HG03378 (cell line): ENCODE measurements around the gene NPHP4.
"Not testable (repeated sequence)": the region's sequence is repeated elsewhere in the genome, so short reads cannot be mapped to it uniquely, and the experiment has no call there.

Experiments used
- ATAC-seq: cut with Tn5 transposase; IDR thresholded peaks from one replicate; pipeline ENCODE4 v1.9.1; 2021; ENCODE audit warnings: mild to moderate bottlenecking, moderate library complexity; ENCODE audit not compliant: unreplicated experiment

Gene NPHP4

GRCh38 chr1:5936621-5937372, 55.4 kb downstream of the NPHP4 start:
- no peak for ATAC-seq

GRCh38 chr1:5936126-5936525, 56.1 kb downstream of the NPHP4 start:
- no peak for ATAC-seq

GRCh38 chr1:5935026-5935425, 57.2 kb downstream of the NPHP4 start:
- ATAC-seq = no peak

DNA sequence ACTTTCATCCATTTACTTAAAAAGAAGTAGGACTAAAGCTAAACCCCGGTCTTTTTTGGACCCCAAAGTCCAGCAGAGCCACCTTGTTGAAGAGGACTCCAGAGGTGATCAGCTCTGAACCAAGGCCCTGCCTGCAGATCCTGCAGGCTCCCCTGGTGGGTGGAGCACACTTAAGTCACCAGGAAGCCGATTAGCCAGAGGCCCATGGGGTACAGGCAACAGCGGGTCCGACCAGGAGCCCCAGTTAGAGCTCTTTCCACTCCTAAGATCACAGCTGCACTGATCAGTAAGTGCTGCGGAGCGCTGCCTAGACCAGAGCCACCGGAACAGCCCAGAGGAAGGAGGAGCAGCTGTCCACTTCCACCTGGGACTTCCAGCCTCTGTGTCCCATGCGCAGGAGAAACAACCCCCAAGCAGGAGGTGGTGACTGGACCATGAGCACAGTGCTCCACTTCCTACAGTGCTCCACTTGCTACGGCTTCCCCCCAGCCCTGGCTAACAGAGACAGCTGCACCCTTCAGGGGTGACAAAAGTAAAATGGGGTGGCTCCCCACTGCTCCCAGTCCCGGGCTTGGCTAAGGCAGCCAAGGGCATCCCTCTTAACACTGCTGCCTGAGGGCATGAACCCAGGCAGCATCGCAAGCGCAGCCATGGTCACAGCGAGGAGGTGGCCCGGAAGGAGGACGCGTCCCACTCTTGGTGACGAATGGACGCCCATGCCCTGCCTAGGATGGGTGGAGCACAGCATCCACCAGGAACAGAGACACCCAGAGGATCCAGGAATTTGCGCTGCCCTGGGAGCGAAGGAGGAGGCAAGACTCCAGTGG, 58.0 kb downstream of the NPHP4 start:
- no peak for ATAC-seq

GRCh38 chr1:5933676-5934057, 58.6 kb downstream of the NPHP4 start:
- no peak for ATAC-seq

DNA sequence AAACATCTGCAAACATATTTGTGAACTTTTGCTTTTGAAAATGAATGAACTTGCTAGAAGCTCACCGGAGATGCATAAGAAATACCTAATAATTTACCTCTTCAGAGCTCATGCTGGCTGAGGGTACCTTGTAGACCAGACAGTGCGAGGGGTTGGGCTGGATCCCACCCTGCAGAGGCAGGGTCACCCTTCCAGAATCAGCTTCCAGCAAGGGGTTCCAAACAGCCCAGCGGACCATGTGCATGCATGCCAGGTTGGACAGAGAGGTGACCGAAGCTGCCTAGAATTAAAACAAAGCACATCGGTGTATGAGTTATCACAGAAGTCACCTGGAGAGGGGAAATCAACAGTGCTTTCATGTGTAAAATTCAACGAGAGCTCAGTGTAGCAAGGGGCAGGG, 59.2 kb downstream of the NPHP4 start:
- ATAC-seq = no peak

- no peak for ATAC-seq
Observed at GRCh38 chr1:5928714-5929400, 63.4 kb downstream of the NPHP4 start.

DNA sequence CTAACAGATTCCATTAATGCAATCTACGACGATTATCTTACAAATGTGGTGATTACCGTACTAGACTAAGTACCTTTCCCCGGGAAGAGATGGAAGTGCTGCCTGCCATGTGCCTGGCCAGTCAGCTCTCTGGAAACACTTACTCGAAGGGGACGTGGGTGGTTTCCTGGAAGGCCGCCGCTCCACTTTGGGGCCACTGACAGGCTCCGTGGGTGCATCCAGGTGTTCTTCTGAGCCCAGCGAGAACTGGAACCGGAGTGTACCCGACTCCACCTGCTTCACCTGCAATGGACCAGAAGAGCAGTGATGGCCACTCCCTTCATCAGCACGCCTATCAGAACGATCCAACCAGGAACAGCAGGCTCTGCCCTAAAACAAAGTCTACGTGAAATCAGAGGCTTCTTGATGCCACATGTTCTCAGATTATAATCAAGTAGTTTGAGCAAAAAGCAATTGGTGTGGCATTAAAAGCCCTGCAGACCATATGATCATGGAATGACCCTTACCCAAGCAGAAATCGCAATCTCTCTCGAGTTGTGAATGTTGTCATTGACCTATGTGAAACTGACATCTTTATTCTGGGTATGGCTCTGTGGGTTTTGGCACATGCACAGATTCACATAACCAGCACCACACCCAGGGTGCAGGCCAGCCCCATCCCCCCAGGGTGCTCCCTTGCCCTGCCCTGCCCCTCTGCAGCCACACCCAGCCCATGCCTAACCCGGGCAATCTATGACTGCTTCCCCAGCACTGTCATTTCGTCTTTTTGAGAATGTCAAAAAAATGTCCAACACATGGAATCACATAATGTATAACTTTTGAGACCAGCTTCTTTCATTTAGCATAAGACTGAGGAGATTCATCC, 64.5 kb downstream of the NPHP4 start:
- ATAC-seq = no peak

DNA sequence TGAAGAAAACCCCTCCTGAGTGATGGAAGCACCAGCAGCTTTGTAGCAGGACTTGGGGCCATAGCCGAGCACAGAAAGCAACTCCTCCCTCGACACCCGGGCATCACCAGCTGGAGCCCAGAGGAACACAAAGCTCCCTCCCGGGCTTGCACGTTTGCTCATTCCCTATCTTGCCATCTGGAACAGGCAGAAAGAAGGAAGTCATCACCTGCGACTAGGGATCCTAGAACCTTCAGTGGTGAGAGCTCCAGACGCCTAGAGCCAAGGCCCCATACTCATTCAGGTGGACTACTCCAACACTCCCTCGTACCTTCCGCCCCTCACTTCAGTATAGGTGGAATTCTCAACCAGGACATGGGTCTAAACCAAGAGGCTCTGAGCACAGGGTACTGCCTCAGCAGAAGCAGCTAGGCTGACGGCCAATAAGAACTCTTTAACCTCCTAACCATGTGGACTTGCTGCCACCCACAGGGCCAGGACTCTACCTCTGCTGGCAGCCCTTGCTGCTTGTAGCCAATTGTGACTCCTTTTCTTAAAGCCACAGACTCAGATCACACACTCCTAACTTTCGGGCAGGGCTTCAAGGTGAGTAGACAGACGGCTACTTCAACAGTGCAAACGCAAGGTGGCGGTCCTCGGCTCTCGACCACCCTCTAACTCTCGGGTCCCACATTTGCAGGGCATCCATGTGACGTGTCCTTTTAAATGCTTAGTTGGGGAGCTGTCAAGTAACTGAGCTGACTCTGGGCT, 65.4 kb downstream of the NPHP4 start:
- ATAC-seq = no peak

GRCh38 chr1:5922700-5923330, 69.4 kb downstream of the NPHP4 start:
- ATAC-seq = not testable (repeated sequence)

GRCh38 chr1:5921671-5922070, 70.6 kb downstream of the NPHP4 start:
- no peak for ATAC-seq

DNA sequence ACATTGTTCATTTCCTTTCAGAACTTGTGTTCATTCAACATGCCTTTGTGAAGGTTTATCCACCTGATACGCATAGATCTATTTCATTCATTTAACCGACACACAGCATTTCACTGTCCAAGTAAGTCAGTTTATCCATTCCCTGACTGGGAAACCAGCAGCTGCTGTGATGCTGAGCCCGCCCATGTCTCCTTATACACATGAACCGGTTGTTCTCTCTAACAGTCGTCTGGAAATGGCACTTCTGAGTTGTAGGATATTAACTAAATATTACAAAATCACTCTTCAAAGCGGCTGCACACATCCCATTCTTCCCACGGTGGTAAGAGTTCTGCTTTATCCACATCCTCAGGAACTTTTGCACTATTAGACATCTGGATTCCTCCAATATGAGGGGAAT, 71.1 kb downstream of the NPHP4 start:
- no peak for ATAC-seq

DNA sequence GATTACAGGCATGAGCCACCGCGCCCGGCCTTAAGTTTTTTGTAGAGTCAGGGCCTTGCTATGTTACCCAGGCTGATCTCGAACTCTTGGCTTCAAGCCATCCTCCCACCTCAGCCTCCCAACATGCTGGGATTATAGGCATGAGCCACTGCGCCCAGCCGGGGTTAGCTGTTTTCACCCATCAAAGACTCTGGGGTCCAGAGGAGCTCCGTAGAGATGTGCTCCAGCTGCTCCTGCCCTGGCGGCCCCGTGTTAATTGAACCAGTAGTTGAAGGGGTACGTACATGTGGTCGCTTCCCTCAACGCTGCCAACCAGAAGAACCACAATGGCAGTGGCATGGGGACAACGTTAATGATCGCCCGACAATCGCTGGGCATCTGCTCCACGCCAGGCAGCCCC, 72.0 kb downstream of the NPHP4 start:
- ATAC-seq = no peak

DNA sequence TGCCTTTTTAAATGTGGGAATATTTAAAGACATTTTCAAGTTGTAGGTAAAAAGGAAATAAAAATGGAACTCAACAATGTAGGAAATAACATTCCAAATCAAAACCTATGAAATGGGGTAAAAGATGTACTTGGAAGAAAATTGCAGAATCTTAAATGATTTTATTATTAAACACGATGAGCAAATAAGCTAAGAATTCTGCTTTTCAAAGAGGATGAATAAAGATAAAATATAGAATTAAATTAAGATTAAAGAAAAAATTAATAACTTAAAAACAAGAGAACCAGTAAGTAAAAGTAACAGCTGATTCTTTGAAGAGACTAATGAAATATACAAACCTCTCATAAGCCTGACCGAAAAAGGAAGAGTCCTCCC, 74.0 kb downstream of the NPHP4 start:
- ATAC-seq = no peak

DNA sequence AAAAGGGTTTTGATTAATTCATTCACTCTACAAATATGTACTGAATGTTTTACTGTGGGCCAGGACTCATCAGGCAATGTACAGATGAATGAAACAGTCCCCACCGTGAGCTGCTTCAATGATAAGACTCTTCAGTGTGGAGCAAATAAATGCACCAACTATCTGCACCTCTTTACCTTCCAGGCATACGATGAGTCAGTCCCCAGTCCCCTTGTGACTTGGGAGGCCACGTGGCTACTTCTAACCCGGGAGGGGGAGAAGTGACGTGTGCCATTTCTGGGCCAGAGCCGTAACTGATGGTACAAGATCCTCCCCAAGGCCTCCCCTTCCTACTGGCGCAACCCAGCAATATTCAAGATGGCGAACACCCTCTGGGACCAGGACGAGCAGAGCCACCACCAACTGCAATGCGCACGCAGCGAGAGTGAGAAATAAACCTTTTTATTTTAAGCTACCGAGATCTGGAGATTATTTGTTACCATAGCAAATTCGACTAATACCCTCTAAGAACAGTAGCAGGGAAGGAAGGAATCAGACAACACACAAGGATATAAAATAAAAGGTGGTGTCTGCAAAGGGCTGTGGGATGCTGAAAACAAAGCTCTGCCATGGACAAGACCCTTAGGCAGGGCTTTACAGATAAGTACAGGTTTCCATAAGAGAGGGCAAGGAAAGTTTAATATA, 74.5 kb downstream of the NPHP4 start:
- no peak for ATAC-seq

DNA sequence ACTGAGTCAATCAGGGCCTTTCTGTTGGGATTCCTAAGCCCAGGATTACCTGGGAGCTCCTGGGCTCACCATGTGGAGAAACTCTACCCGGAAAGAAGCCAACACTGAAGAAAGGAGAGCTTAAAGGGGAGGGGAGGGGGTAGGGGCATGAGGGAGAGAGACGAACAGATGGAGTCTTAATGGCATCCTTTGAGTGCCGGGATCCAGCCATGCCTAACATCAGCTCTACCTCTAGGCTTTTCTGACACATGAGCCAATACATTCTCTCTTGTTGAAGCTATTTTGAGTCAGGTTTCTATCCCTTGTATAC, 75.0 kb downstream of the NPHP4 start:
- no peak for ATAC-seq

- no peak for ATAC-seq
Observed at GRCh38 chr1:5916572-5917280, 75.5 kb downstream of the NPHP4 start.
